AML-193 (cell line): ENCODE results near the gene MROH8.

Experiments used
- DNase-seq, 2 experiments: peaks; one replicate each; lab custom pipeline; 2025; lab: John Stamatoyannopoulos, UW

Gene MROH8

DNA sequence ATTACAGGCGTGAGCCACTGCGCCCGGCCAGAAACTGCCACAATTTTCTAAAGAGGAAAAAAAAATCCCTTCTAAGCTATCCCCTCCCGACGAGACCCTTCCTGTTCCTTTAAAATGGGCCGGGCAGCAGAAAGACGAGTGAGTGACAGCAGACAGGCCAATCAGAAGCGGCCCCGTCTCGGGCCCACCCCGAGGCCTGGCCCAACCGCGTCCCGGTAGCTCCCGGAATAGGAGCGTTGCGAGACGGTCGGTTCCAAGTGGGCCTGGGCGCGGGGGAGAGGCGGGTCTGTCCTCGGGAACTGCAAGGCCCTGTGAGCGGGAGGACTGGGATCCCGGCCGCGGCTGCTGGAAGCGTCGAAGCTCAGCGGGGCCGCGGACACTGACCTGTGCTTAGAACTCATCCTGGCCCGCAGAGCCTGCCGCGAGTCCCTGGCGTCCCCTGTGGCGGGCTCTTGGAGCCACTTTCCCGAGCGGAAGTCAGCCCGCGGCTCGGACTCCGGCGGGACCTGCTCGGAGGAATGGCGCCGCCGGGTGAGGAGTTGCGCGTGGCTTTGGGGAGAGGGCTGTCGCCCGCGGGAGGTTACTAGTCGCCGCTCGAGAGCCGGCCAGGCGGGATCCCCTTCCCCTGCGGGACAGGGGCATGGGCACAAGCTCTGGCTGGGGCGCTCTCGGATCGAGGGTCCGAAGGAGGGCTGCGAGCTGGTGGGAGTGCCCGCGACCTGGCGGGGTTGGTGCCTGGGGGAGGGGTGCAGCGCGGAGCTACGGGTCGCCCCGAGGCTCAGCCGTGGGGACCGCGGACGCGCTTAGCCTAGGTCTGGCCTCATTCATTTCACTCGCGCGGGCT is at the start of gene MROH8, which contains the start of gene RPN2:
Gene MROH8 (minus strand): TSS at position 710 of the 844 bp plus-strand sequence.
Gene RPN2 (plus strand): TSS at position 492 of the 844 bp plus-strand sequence. CDS start 27 bp downstream, at position 519.
- peak; percentile 89 to 90 for DNase-seq

DNA sequence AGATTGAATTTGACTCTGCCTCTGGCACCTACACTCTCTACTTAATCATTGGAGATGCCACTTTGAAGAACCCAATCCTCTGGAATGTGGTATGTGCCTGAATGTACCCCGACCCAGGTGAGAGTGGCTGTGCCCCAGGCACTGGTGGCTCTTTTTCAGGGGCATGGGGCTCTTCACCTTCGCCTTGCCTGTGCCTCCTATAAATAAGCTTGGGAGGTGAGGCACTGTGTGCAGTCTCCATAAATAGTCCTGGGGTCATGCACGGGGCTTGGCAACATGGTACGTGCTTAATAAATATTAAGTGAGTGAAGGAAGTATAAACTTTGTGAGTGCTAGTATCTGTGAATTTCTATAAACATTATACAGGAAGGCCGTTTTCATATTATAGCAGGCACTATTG is 49.3 kb upstream of the MROH8 start:
- DNase-seq: no peak

DNA sequence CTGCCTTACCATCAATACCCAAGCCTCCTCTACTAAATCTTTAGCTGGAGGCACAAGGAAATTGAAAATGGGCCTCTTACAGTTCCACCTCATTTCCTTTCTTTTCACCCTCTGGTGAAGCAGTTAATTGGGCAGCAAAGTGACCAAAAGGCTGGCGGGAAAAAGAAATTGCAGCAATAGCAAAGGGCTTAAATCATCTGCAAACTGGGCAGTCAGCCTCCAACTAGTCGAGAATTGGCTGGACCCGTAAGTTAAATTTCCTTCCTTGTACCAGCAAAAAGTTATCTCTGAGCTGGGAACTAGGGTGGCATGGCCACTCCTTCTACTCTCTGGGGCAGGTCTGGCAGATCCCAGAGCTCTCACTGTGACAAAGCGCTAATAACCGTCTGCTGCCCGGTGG is 48.7 kb upstream of the MROH8 start:
- DNase-seq: no peak

DNA sequence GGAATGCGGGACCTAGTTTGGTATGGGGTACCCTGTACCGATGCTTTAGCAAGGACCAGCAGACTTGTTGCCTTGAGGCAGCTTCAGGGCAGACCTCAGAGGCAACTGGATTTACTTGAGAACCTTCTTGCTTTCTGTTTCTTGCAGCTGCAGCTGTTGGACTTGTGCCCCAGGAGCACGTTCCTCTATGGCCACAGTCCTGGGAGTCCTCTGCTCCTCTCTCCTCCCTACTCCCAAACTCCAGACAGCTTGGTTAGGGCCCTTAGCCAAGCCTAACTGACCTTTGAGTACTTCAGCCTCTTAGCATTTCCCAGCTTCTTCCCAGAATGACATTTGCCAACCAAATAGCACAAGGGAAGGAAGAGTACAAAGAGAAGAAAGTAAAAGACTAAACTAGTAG is 47.5 kb upstream of the MROH8 start:
- no peak for DNase-seq

DNA sequence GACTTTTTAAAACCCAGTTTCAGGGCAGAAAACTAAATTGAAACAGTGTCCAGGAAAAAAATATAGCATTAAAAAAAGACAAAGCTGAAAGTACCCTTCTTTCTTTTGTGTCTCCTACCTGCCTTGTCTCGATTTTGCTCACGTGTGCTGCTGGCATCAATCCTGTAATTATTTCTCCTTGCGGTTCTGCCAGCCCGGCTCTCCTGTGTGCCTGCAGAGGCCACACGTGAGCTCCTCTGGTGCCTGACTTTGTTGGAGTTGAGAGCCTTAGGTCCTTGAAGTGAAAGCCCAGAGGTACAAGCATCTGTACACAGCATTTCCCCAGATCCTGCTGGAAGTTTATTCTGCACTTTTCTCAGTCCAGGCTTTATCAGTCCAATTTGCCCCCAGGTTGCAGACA is 45.8 kb upstream of the MROH8 start:
- DNase-seq: no peak

DNA sequence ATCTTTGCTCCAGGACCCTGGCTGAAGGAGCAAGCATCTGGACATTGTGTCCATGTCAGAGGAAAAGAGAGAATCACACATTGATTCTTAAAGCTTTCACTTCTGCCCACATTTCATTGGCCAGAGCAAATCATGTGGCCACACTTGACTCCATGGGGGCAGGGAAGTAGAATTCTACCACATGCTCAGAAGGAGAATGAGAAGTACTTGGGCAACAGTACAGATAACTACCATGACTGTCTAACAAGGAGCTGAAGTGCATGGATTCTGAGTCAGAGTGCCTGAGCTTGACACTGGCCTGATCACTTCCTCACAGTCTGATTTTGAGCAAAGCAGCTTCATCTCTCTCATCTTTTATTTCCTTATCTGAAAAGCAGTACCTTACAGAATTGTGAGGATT is 43.7 kb upstream of the MROH8 start:
- peak; percentile 83 to 86 for DNase-seq

DNA sequence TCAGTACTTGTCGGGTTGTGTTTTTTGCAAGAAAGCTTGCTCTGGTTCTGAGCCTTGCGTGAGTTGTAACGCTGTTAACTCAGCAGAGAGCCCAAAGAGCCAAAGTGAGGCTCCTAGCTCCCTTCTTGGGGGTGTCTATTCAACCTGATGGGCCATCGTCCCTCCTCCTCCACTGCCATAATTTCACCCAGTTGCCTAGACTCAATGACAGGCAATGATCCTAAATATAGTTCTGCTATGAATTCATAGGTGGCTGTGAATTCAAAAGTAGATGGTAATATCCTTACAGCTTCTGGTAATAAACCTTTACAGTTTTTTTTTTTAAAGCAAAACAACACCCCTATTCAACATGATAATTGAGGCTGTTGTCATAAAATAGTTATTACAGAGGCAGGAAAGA is 42.7 kb upstream of the MROH8 start:
- DNase-seq: no peak

DNA sequence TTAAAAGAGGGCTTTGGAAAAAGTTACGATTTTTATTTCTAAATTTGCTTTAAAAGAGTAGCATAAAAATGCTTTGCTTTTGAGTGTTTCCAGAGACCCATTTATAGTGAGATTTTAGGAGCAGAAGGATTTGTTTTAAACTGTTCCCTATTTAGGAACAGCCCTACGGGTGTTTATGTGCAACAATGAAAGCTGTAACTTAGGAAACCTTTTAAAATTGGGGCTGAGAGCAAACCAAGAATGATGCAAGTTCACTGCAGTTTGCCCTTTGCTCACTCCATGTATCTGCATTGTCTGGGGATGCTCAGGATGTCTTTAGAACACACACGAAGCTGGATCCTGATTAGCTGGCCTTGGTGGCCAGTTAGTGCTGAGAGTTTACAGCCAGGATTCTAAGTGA is 41.4 kb upstream of the MROH8 start:
- no peak for DNase-seq

DNA sequence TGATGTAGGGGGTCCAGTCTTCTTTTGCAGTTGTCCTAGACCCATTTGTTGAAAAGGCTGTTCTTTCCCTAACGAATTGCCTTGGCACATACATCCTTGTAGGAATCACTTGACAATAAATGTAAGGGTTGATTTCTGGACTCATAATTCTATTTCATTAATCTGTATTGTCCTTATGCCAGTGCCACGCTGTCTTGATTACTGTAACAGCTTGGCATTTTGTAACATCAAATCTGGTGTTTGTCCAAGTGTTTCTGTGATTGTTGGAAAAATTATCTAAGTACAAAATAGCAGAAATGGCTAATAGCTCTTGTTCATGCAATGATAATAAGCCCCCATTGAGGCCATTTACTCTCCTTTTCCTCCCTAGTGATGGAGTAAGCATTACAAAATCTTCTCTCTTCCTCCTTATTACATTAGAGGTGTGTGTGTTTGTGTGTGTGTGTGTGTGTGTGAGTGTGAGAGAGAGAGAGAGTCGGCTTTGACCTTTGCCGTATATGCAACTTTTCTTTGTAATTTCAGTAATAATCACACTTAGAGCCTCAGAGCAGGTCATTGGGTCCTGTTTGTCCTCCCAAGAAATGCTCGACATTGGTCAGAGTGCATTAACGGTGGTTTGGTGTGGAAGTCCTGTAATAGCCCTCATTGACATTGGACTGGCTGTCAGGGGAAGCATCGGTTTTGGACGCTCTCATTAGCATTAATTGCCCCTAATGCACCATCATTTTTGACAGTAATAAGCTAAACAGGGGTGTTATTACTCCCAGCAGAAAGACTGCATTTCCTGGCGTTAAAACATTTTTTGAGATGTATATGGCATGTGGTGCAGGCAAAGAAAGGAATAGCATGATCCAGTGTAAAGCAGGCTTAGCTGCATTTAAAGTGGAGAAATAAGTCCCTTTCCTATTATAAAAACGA is 40.7 kb upstream of the MROH8 start:
- DNase-seq: no peak

DNA sequence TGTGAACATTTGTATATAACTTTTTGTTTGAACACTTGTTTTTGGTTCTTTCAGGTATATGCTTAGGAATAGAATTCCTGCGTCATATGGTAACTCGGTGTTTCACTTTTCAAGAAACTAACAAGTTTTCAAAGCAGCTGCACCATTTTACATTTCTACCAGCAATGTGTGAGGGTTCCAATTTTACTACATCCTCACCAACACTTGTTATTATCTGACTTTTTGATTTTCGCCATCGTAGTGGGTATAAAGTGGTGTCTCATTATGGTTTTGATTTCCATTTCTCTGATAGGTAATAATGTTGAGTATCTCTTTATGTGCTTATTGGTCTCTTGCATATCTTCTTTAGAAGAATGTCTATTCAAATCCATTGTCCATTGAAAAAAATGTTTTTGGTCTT is 39.6 kb upstream of the MROH8 start:
- no peak for DNase-seq

DNA sequence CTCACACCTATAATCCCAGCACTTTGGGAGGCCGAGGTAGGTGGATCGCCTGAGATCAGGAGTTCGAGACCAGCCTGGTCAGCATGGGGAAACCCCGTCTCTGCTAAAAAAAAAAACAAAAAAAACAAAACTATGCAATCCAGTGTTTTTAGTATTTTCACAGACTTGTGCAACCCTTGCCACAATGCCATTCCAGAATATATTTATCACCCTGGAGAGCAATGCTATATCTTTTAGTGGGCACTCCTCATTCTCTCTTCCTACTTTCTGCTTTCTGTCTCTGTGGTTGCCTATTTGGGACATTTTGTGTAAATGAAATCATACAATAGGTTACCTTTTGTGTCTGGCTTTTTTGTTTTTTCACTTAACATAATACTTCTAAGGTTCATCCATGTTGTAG is 39.1 kb upstream of the MROH8 start:
- no peak for DNase-seq

DNA sequence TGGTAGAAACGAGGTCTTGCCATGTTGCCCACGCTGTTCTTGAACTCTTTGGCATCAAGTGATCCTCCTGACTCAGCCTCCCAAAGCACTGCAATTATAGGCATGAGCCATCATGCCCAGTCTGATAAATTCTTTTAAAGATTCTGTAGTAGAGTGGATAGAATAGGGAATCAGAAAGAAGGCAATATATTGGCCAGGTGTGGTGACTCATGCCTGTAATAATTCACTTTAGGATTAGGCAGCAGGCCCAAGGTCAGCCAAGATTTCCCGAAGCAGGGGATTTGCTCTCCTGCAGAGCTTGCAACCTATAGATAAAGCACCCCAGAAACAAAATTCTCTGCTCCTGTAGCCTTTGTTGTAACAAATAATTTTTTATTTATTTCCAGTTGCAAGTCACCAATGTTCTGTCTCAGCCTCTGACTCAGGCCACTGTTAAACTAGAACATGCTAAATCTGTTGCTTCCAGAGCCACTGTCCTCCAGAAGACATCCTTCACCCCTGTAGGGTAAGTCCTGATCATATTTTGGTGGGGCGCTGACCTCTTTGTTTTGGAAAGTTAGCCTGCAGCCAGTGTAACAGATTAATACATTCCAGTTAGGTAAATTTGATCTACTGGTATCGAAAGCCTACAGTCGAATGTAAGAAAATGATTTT is 30.4 kb upstream of the MROH8 start:
- no peak for DNase-seq

DNA sequence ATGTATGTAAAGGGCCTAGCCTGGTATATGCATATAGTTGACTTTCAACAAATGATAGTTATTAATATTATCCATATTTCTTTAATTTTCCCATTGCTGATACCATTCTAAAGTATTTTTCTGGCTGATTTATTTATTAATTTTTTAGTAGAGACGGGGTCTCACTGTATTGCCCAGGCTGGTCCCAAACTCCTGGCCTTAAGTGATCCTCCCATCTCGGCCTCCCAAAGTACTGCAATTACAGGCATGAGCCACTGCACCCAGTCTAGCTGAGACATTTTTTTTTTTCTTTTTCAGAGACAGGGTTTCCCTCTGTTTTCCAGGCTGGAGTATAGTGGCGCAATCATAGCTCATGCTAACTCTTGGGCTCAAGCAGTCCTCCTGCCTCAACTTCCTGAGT is 29.8 kb upstream of the MROH8 start:
- no peak for DNase-seq

DNA sequence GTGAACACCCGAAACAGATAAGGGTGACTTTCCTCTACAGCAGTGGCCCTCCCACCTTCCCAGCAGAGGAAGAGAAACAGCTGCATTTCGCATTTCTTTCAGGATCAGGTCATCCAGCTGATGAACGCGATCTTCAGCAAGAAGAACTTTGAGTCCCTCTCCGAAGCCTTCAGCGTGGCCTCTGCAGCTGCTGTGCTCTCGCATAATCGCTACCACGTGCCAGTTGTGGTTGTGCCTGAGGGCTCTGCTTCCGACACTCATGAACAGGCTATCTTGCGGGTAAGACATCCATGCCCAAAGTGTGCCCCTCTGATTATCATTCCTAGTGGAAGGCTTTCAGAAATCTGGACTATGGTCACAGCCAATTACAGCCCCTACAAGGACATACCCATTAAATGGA is 27.8 kb upstream of the MROH8 start:
- DNase-seq: no peak

DNA sequence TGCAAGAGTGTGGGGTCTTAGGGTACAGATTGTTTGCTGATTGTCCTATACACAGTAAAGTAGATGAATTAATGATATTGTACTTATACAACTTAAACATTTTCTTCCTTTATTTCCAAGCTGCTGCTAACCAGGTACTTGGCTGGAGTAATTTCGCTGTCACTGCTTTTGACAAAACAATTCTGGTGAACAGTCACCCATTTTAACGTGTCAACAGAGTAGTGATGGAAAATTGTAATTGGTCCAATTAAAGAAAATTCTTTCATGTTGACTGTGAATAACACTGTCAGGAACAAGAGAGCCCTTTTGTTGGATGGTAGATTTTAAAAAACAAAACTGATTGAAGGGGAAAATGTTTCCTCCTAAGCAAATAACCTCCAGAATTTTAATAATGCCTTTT is 26.4 kb upstream of the MROH8 start:
- DNase-seq: no peak

DNA sequence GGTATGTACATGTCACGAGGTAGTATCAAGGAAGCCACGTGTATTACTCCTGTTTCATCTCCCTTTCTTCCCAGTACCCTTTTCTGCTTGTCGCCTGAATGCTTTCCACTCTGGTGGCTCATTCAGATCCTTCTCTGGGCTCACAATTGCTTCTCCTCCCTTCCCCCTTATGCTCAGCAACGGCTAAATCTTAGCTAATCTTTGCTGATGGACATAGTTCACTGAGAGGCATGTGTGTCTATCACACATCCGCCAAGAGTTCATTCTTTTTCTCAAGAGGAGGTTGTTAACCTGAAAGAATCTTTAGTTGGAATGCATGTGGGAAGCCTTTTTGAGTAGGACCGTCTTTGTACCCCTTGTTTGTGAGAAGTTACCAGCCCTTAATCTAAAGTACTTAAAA is 25.8 kb upstream of the MROH8 start:
- no peak for DNase-seq

DNA sequence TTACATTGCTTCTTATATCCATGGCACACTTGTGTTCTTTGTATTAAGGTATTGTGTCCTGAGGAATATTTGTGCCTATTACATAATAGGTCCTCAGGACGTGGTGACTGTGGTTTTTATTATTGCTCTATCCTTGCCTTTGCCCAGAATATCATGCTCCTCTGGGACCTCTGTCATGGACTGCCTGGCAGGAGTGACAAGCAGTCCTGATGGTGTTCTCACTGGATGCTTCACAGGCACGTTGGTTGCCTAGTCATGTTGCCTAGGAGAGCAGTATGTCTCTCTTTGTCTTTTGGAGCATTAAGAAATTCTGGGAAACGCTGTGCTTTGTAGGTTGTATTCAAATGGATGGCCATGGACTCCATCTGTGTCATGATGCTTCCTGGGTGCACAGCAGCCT is 24.7 kb upstream of the MROH8 start:
- no peak for DNase-seq

DNA sequence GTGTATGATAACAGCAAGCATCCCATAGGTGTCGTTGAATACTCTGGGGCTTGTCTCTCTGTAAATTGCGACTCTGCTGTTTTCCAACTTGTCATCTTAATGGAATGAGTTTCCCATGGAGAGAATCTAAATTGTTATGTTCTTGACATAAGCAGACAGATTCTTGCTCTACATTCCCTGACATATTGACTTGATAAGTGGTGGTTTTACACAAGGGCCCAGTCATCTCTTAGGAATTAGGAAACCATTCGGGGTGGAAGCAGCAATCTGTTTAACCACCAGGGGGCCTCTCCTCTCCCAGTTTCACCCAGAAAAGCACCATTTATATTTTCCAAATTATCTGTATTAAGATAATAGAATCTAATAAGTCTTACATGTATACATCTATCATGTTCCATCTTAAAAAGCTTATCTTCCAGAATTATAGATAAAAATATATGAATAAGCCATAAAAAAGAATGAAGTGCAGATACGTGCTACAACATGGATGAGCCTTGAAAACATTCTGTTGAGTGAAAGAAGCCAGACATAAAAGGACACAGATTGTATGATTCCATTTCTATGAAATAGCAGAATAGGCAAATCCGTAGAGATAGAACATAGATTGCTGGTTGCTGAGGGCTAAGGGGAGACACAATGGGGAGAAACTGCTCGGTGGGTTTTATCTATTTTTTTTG is 23.1 kb upstream of the MROH8 start:
- peak; percentile 49 to 59 for DNase-seq

DNA sequence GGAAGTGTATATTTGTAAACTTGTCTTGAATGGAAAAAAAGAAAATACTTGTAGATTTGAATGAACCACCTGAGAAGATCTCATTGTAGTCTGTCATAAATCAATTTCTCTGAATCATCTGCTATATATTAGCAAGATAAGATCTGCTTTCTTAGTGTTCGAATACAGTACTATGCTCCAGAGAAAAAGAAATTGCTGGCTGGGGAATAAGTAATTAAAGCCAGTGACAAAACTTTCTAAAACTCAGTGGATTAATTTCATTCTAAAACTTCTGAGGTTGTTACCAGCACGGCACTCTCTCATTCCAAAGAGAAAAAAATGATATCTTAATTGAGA is 22.4 kb upstream of the MROH8 start:
- no peak for DNase-seq

DNA sequence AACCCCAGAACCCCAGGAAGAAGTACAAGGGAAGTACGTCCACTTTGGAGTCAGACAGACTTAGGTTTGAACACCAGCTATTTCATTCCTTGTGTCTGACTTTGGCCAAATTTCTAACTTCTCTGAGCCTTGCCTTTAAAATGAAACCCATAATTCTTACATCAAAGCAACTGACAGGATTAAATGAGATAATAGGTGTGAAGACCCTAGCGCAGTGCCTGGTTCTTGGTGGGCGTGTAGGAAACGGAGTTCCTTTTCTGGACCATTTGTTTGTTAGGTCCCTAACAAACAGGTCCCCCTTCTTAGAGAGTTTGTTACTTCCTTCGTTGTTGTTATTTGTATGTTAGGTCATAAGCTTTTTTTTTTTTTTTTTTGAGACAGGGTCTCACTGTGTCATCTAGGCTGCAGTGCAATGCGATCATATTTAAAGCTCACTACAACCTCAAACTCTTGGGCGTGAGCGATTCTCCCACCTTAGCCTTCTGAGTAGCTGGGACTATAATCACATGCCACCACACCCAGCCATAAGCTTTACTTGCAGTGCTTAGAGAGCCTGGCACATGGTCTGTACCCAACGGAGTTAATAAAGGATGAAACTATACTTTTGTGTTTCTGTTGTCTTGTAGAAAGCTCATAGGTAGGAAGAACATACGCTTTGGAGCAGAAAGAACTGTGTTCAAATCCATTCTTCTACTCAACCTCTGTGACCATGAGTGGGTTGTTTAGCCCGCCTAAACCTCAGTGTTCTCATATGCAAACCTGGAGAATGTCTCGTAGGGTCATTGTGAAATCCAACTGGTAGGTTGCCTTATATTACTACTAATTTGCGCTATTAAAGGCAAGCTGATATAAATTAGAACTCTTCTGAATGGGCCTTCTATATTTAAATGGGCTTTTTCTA is 21.8 kb upstream of the MROH8 start:
- no peak for DNase-seq

DNA sequence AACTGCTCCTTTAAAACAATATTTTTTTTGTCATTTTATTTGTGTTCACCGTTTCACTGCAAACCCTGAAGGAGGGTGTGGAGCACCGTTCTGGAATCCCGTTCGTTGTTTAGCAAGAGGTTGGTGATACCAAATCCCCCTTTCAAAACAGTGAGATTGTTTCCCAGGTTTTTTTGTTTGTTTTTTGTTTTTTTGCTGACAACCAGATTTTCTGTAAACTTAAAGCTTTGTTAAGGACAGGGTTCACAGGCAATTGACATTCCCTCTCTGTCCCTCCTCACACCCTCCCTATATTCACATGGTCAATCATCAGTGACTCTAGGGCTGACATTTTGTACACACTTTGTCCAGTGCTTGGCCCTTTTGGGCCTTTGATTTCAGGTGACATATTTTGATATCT is 21.0 kb upstream of the MROH8 start:
- no peak for DNase-seq
